ENCODE results near the gene KMT2D. TPM values are rescaled to one million over a fixed set of nuclear protein-coding genes. Genes with fewer than 3 reads are reported as not detected.

Gene KMT2D
- total and polyA plus RNA-seq, 2 of the 8 experiments (the other 6 are each of a cell fraction or from before 2014, with no cell fraction given): 9.1 to 86.3 TPM

- H3K18ac ChIP-seq (ENCODE audit: extremely low read depth, low read length): no peak overlapping the region
- no peak overlapping the region for H2BK120ac ChIP-seq (replicated peaks; ENCODE audit: low read depth, low read length)
- no peak overlapping the region for H3K14ac ChIP-seq (ENCODE audit: insufficient read length)
- no peak overlapping the region for H2AFZ ChIP-seq (ENCODE audit: low read length)
- H3K4me2 ChIP-seq (ENCODE audit: insufficient read depth in 1 of 2, low read depth in 2 of 2, low read length in 2 of 2): no peak overlapping the region
- H4K91ac ChIP-seq (replicated peaks; ENCODE audit: insufficient read length, low read length): no peak overlapping the region
- H2BK15ac ChIP-seq (ENCODE audit: low read length): no peak overlapping the region
- H3K79me1 ChIP-seq (ENCODE audit: low read depth, low read length): no peaks in the 10 kb centered on the region; the same call in 1 of the 2 replicates
- no peak overlapping the region for H3K27ac ChIP-seq (ENCODE audit: low read depth, low read length)
- ChIA-PET CTCF (ENCODE audit: partially characterized antibody) (interaction anchor here (0.7 to 4.9 kb wide), 6 partner anchors 10 to 89 kb away, joined by 3 to 43 read pairs (median 4); no protein-coding TSS in a partner anchor), POLR2A (ENCODE audit: partially characterized antibody) (interaction anchor here (0.9 to 22.2 kb wide), 5 partner anchors 8 to 112 kb away, joined by 3 to 339 read pairs (median 9); partner anchors contain the start of genes KMT2D and PRKAG1)
- H2BK5ac ChIP-seq (ENCODE audit: low read depth, low read length): no peak overlapping the region
- peaks cover 42 to 85% (median 73%) of the 10 kb centered on the region in 4 experiments; a peak in 7 of 8 replicates for H3K36me3 ChIP-seq (ENCODE audit: control insufficient read depth in 2 of 4, insufficient read depth in 4 of 4, low read length in 3 of 4)
- H3K27me3 ChIP-seq (replicated peaks in 1 of 4; ENCODE audit: control insufficient read depth in 3 of 4, extremely low read depth in 1 of 4, insufficient read depth in 3 of 4, low read length in 3 of 4): no peaks in the 10 kb centered on the region
- H4K8ac ChIP-seq (ENCODE audit: extremely low read depth, insufficient read depth, low read length): no peak overlapping the region
- H3K9me3 ChIP-seq (ENCODE audit: insufficient read depth in 2 of 2, low read depth in 1 of 2, low read length in 1 of 2): no peaks in the 10 kb centered on the region
- 93% methylated on average over 8 of the region's 9 CpGs; no CpG with 5 or more reads in 1 of the 2 experiments for WGBS, 2 experiments (ENCODE audit: extremely low coverage in 1 of 2, insufficient coverage in 1 of 2, insufficient read length in 1 of 2, insufficient replicate concordance in 2 of 2, low coverage in 1 of 2, low lambda C conversion rate in 2 of 2, missing lambda C conversion rate in 1 of 2)
- no peak overlapping the region for H3K23ac ChIP-seq (ENCODE audit: insufficient read length)
- FAIRE-seq (no peak), DNase-seq (ENCODE audit: low read depth in 1 of 2, low spot score in 2 of 2) (no peak)
- H3K9ac ChIP-seq (replicated peaks in 1 of 4; ENCODE audit: extremely low read depth in 1 of 4, low read depth in 3 of 4, low read length in 3 of 4): no peak overlapping the region
- no peak overlapping the region for H4K5ac ChIP-seq (ENCODE audit: insufficient read length, low read depth, low read length)
- H3K56ac ChIP-seq (replicated peaks; ENCODE audit: insufficient read length, low read depth, low read length): no peak overlapping the region
- peaks cover 4 to 13% of the 10 kb centered on the region in 2 experiments for H4K20me1 ChIP-seq (replicated peaks in 1 of 2; ENCODE audit: control insufficient read depth in 1 of 2, insufficient read depth in 2 of 2, low read length in 2 of 2)
- no peaks in the 10 kb centered on the region for H3K4me1 ChIP-seq (replicated peaks in 1 of 4; ENCODE audit: control insufficient read depth in 3 of 4, insufficient read depth in 4 of 4, low read length in 3 of 4)
- no peak overlapping the region for H2BK20ac ChIP-seq (ENCODE audit: low read length)
- no peak overlapping the region for H2BK12ac ChIP-seq (ENCODE audit: low read depth, low read length)
- no peaks in the 10 kb centered on the region for H3K23me2 ChIP-seq (ENCODE audit: low read depth, low read length)
- H3K4me3 ChIP-seq (ENCODE audit: extremely low read depth in 1 of 4, insufficient read depth in 2 of 4, low read depth in 3 of 4, low read length in 4 of 4): no peak overlapping the region
- H3K79me2 ChIP-seq (ENCODE audit: control insufficient read depth in 1 of 2, insufficient read depth in 2 of 2, low read length in 2 of 2): no peaks in the 10 kb centered on the region
- H3K4ac ChIP-seq (replicated peaks; ENCODE audit: insufficient read length, low read depth, low read length): no peak overlapping the region
- no peak overlapping the region for H2AK5ac ChIP-seq (ENCODE audit: low read depth, low read length)
- TF ChIP-seq BRCA1 (IDR thresholded peaks at IDR 0.05; ENCODE audit: low read depth, low read length) (no peak), JUN (IDR thresholded peaks at IDR 0.05; ENCODE audit: low read depth, low read length) (no peak), POLR2A (IDR thresholded peaks at IDR 0.05; ENCODE audit: control extremely low read depth in 1 of 2, low read depth in 2 of 2, low read length in 2 of 2) (no peak), SIRT6 (IDR thresholded peaks at IDR 0.05; ENCODE audit: low read length) (no peak), CTCF (IDR thresholded peaks at IDR 0.05; ENCODE audit: control extremely low read depth in 1 of 3, insufficient read depth in 1 of 3, low read depth in 1 of 3, low read length in 3 of 3) (no peak), EGR1 (IDR thresholded peaks at IDR 0.05; ENCODE audit: borderline replicate concordance, low read depth, low read length) (no peak)
- TF ChIP-seq, protein P1, sequence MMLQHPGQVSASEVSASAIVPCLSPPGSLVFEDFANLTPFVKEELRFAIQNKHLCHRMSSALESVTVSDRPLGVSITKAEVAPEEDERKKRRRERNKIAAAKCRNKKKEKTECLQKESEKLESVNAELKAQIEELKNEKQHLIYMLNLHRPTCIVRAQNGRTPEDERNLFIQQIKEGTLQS (IDR thresholded peaks at IDR 0.05; ENCODE audit: insufficient read depth, low read depth, low read length): no peak
Measured at GRCh38 chr12:49027846-49028555, 32.6 kb downstream of the KMT2D start.

Measured in H1 (cell line).